HG02852 (cell line): ENCODE measurements around the gene IDNK.
"Not testable (repeated sequence)": the region's sequence is repeated elsewhere in the genome, so short reads cannot be mapped to it uniquely, and the experiment has no call there.

ENCODE experiments used
- ATAC-seq: cut with Tn5 transposase; IDR thresholded peaks from one replicate; pipeline ENCODE4 v1.9.1; 2021; ENCODE audit warnings: mild to moderate bottlenecking, moderate library complexity; ENCODE audit not compliant: unreplicated experiment

IDNK gene

DNA sequence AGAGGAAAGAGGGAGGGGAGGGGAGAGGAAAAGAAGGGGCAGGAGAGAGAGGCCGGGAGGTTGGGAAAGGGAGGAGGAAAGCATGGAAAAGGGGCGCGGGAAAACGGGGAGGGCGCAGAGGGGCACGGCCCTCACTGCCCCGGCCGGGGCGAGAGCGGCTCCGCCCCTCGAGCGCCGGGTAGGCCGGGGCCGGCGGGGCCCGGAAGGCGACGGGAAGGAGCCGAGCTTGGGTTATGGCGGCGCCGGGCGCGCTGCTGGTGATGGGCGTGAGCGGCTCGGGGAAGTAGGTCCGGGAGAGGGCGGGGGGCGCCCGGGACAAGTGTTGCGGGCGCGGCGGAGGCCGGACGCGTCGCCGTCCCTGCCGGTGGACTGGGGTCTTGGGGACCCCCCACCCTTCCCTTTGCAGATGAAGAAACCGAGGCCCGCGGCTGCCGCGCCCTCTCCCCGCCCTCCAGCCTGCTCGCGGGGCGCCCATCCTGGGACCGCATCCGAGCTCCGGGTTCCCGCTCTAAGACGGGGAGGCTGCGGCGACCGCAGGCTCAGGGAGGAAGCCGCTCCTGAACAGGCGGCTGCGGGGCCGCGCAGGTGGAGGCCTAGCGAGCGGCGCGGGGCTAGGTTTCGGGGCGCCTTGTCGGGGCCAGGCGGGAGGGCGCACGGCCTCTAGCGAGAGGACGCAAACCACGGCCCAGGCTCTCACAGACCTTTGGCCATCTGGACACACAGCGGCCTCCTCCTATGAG, at the start of gene IDNK:
TSS of gene IDNK (plus strand) at position 205 of the 740 bp plus-strand sequence. CDS start at position 234, 29 bp downstream.
- peak; percentile 82 for ATAC-seq

- no peak for ATAC-seq
Observed at GRCh38 chr9:83574482-83574881, 48.5 kb upstream of the IDNK start.

- ATAC-seq, result no peak
Observed at GRCh38 chr9:83582029-83582428, 40.9 kb upstream of the IDNK start.

GRCh38 chr9:83583151-83584014, 39.6 kb upstream of the IDNK start:
- peak; percentile 82 for ATAC-seq

GRCh38 chr9:83584995-83585394, 37.9 kb upstream of the IDNK start:
- no peak for ATAC-seq

- no peak for ATAC-seq
Observed at GRCh38 chr9:83588256-83588655, 34.7 kb upstream of the IDNK start.

DNA sequence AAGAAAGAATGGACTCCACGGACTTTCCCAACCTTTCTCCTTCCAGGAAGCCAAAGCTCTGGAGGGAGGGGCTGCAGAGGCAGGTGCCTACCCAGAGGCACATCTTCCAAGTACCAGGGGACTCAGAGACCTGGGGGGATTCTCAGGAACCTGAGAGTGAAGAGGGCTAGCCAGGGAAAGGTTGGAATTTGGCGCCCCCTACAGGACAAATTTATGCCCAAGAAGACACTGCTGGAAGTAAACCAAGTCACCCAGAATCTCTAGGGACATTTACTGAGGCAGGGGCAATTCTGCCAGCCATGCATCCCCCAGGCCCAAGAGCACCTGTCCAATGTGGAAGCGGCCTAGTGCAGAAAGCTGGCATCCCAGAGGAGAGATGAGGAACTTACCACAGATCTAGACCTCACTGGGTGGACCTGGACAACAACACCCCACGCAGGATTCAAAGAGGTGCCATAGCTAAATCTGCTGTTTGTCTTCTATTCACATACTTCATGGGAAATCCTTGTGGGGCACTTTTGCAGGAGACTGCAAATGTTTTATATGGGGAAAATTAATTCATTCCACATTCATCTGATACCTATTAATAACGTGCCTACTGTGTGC, 25.9 kb upstream of the IDNK start:
- peak; percentile 51 for ATAC-seq

GRCh38 chr9:83598487-83598886, 24.5 kb upstream of the IDNK start:
- ATAC-seq, result no peak

GRCh38 chr9:83599071-83599470, 23.9 kb upstream of the IDNK start:
- ATAC-seq, result no peak

DNA sequence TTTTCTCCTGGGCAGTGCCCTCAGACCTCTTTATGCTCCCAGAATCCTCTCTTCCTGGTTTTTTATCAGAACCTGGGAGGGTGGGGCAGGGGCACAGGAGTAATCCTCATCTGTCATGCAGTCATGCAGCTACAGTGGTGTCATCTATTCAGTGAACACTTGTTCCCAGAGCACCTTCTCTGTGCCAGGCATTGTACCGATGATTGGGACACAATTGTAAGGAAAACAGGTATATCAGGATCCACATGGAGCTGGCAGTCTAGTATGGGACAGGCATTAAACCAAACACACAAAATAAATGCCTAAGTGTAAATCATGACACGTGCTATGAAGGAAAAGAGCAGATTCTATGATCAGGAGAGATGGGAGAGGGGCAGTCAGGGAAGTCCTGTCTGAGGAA, 21.5 kb upstream of the IDNK start:
- ATAC-seq, result no peak

DNA sequence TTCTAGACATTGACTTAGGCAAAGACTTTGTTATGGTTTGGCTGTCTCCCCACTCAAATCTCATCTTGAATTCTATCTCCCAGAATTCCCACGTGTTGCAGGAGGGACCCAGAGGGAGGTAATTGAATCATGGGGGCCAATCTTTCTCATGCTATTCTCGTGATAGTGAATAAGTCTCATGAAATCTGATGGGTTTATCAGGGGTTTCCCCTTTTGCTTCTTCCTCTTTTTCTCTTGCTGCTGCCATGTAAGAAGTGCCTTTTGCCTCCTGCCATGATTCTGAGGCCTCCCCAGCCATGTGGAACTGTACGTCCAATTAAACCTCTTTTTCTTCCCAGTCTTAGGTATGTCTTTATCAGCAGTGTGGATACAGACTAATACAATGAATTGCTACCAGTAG, 15.3 kb upstream of the IDNK start:
- not testable (repeated sequence) for ATAC-seq

- ATAC-seq, result not testable (repeated sequence)
Observed at GRCh38 chr9:83613298-83613697, 9.6 kb upstream of the IDNK start.

DNA sequence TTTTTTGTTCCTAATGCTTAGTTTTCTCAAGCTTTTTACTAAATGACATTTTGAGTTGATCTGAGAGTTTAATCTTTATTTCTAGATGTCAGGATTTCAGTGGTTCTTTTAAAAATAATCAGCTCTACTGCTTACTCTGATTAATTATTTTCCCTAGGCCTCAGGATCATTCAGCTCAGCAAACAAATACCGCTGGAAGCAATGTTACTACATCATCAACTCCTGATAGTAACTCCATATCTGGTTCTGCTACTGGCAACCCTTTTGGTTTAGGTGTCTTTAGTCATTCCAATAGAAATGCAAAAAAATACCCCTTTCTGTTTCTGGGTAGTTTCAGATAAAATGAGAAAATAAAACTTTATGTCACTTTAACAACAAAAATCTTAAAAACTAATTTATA, 5.6 kb upstream of the IDNK start:
- ATAC-seq, result no peak

GRCh38 chr9:83620841-83621636, 1.9 kb upstream of the IDNK start:
- no peak for ATAC-seq

- ATAC-seq, result peak; percentile 51
Observed at GRCh38 chr9:83622433-83622938, 457 bp upstream of the IDNK start.

DNA sequence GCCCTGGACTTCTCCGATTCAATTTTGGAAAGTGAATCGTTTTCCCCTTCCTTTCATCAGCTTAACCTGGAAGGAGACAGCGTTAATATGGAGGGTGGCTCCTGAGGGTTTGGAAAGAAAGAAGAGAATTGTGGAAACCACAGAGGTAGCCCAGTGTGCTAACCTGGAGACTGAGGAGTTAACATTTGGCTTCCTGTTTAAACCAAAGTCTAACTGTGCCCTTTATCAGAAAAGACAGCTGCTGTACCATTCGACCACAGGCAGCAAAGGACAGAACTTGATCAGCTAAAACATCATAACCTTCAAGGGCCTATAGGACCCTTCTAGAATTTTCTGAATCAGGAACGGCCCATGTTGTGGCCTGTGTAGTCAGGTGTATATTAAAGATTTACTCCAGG, 735 bp downstream of the IDNK start:
- ATAC-seq, result peak; percentile 19

DNA sequence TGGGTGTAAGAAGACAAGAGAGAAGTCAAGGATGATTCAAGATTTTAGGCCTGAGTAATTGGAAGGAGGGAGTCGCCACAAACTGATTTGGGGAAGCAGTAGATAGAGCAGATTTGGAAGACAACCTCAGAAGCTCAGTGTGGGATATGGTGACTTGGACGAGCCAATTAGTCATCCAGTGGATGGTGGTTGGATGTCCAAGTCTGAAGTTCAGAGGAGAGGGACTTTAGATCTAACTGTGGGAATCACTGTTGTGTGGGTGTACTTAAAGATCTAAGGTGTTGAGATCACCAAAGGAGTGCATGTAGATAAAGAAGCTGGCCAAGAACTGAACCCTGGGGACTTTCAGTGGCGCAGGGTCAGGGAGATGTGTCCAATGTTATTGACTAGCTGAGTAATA, 2.2 kb downstream of the IDNK start:
- ATAC-seq, result no peak

GRCh38 chr9:83628540-83628939, 5.6 kb downstream of the IDNK start:
- ATAC-seq, result no peak

- ATAC-seq, result no peak
Observed at GRCh38 chr9:83629433-83630104, 6.6 kb downstream of the IDNK start.

DNA sequence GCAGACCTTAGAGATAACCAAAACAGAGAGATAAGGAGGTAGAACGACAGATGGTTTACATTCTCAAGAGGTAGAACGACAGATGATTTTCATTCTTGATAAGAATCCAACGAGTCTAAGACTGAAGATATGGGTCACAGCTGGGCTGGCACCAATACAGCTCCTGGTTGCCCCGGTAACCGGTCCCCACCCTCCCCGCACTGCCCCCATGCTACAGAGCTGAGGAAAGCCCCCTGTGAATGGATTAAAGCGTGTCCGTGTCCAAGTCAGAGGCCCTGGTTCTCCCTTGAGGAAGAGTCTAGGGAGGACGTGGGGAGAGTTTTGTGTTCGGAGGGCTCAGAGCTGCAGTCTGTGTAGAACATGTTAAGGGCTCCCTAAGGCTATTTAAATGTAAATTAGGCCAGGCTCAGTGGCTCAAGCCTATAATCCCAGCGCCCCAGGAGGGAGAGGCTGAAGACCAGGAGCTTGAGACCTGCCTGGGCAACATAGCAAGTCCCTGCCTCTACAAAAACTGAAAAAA, 8.1 kb downstream of the IDNK start:
- no peak for ATAC-seq
